Fibroblast of the aortic adventitia (primary cell): Measurements from ENCODE around the gene SEC14L6. TPM values are rescaled to one million over a fixed set of nuclear protein-coding genes. Genes with fewer than 3 reads are reported as not detected.

Experiments
- DNase-seq: peaks from one replicate; pipeline ENCODE4 v3.0.0-alpha.2; 2010; ENCODE audit warnings: low read depth
- H3K4me3 ChIP-seq: 2 replicates; pipeline ENCODE4 v1.5.1; 2011; ENCODE audit warnings: low read depth, mild to moderate bottlenecking, control low read depth, low read length, moderate library complexity
- CTCF ChIP-seq: IDR thresholded peaks from 2 replicates; pipeline ENCODE4 v1.5.1; 2011; ENCODE audit warnings: mild to moderate bottlenecking, low read length, control low read depth, inconsistent platforms; ENCODE audit not compliant: insufficient read depth
- total RNA-seq: library from RNA; depleted of rRNA; stranded (reverse); fragments of >200 nt; gene quantifications from 2 replicates; pipeline ENCODE4 v1.2.3, GENCODE V29; 2012; ENCODE audit warnings: low replicate concordance

The SEC14L6 gene
- total RNA-seq, 1 donor, result 0.09 TPM

- no peak for DNase-seq
- no peak overlapping the region for H3K4me3 ChIP-seq
- no peak for TF ChIP-seq CTCF
Observed at GRCh38 chr22:30516731-30517130, 29.8 kb downstream of the SEC14L6 start.

GRCh38 chr22:30516273-30516672 is 30.3 kb downstream of the SEC14L6 start:
- no peak overlapping the region for H3K4me3 ChIP-seq
- no peak for DNase-seq
- no peak for TF ChIP-seq CTCF

GRCh38 chr22:30514252-30514651 is 32.3 kb downstream of the SEC14L6 start:
- no peak for TF ChIP-seq CTCF
- no peak for DNase-seq
- no peak overlapping the region for H3K4me3 ChIP-seq

GRCh38 chr22:30513462-30513861 is 33.1 kb downstream of the SEC14L6 start:
- H3K4me3 ChIP-seq, result no peak overlapping the region
- DNase-seq, result no peak
- TF ChIP-seq CTCF, result no peak

GRCh38 chr22:30511911-30512310 is 34.6 kb downstream of the SEC14L6 start:
- no peak overlapping the region for H3K4me3 ChIP-seq
- no peak for TF ChIP-seq CTCF
- DNase-seq, result no peak

- H3K4me3 ChIP-seq, result no peak overlapping the region
- no peak for DNase-seq
- TF ChIP-seq CTCF, result no peak
Observed at GRCh38 chr22:30511109-30511508, 35.4 kb downstream of the SEC14L6 start.

- no peak for TF ChIP-seq CTCF
- no peak for DNase-seq
Observed at GRCh38 chr22:30508216-30508615, 38.3 kb downstream of the SEC14L6 start.

More at GRCh38 chr22:30508216-30508615, 38.3 kb downstream of the SEC14L6 start:
- no peak overlapping the region for H3K4me3 ChIP-seq
